GM19099 (cell line): Measurements from ENCODE around the gene INO80.

Experiments
- POLR2A ChIP-seq: IDR thresholded peaks from 3 replicates; pipeline ENCODE4 v1.6.1; 2011; ENCODE audit warnings: low read depth; ENCODE audit not compliant: insufficient read length; ENCODE audit errors: extremely low read depth

INO80 gene

DNA sequence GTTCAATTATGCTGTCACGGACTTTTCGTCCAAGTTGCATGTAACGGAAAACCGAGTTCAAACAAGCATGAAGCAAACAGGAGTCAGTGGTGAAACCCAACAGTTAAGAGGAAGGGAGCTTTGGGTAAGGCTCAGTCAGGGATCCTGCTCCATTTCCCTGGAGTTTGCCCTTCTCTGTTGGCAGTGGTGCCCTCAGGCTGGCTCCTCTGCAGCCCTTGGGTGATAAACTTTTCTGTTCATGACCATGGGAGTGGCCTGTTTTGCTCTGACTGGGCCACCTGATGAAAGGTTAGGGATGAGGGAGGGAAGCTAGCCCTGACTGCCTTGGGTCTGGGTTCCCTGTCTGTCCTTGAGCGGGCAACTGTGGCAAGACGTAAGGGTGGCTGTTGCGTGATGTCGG lies 146.7 kb downstream of the INO80 start:
- no peak for TF ChIP-seq POLR2A

DNA sequence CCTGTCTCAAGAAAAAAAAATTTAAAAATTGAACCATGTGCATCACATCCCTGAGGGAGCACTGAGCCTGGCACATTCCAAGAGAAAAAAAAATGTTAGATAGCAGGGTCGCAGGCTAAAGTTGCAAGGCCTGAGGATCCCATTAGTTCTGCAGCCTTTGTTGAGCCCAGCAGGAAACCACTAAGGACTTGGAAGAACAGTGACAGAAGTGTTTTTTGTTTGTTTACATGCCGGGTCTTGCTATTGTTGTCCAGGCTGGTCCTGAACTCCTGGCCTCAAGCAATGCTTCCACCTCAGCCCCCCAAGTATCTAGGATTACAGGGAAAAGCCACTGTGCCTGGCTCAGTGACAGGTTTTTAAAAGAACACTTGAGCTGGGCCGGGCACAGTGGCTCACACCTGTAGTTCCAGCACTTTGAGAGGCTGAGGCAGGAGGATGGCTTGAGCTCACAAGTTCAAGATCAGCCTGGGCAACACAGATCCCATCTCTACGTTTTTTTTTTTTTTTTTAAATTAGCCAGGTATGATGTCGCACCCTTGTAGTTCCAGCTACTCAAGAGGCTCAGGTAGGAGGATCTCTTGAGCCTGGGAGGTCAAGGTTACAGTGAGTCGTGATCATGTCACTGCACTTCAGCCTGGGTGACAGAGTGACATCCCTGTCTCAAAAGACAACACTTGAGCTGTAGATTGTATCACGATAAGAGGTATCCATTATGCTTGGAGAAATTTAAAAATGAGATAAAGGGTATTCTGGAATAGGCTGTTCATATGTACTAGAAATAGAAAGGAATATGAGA lies 147.6 kb downstream of the INO80 start:
- no peak for TF ChIP-seq POLR2A

DNA sequence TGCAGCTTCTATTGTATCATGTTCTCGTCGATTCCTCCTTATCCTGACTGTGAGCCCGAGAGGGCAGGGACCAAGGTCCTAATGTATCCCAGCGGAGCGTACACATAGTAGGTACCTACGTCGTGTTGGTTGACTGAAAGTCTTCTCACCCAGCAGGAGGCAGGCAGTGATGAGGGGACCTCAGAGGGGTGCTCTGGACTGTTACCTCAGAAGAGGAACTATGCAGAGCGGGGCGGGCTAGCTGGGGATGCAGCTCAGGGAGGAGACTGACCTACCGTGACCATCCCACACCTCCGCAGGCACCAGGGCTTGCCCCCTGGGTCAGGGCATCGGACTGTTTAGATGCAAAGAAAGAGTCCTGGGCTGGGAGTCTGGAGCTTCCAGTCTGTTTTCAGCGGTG lies 151.4 kb downstream of the INO80 start:
- TF ChIP-seq POLR2A = no peak

DNA sequence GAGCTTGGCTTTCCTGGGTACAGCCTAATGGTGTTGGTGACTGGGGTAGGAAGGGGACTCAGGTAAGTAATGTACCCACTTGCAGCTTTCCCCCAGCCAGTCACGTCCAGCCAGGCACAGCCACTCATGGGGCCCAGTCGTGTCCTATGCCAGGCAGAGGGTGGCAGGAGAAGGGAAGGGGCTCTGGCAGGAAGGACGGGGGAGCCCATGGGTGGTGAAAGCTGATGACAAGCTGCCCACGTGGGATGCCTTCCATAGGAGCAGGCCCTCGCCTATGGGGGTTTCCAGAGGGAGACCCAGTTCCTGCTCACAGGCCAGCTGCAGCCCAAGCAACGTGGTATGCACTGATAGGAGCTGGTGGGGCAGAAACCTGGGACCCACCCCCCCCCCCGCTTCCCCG lies 152.1 kb downstream of the INO80 start:
- no peak for TF ChIP-seq POLR2A

DNA sequence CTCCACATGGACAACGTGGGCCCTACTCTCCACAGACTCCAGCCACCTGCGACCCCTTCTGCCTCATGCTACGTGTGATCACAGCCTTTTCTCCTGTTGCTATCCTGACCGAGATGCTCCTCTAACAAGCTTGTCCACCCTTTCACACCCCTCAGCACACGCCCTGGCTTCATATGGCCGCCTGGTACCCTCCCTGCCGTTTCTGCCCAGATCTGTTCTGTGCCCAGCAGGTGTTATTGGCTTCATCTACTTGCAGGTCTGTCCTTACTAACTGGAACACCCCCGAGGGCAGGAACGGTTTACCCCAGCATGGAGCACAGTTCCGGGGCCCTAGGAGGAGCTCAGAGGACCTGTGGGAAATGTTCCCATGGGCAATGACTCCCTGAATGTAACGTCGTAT lies 152.9 kb downstream of the INO80 start:
- TF ChIP-seq POLR2A = no peak

DNA sequence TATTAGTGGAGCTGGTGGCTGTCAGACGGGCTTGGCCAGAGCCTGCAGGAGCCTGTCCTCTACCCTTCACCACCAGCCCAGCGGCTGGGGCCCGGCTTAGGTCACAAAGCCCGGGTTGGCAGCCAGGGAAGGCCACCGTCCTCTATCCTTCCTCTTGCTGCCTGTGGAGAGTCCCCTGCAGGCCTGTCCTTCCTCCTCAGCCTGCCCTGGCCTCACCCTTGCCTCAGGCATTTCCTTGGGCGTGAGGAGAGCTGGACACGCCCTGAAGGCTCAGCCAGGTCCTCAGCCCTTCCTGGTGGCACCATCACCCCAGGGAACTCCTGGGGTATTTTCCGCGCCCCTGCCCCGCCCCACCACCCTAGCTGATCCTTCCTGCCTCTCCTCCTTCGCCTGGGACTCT lies 155.2 kb downstream of the INO80 start:
- no peak for TF ChIP-seq POLR2A

DNA sequence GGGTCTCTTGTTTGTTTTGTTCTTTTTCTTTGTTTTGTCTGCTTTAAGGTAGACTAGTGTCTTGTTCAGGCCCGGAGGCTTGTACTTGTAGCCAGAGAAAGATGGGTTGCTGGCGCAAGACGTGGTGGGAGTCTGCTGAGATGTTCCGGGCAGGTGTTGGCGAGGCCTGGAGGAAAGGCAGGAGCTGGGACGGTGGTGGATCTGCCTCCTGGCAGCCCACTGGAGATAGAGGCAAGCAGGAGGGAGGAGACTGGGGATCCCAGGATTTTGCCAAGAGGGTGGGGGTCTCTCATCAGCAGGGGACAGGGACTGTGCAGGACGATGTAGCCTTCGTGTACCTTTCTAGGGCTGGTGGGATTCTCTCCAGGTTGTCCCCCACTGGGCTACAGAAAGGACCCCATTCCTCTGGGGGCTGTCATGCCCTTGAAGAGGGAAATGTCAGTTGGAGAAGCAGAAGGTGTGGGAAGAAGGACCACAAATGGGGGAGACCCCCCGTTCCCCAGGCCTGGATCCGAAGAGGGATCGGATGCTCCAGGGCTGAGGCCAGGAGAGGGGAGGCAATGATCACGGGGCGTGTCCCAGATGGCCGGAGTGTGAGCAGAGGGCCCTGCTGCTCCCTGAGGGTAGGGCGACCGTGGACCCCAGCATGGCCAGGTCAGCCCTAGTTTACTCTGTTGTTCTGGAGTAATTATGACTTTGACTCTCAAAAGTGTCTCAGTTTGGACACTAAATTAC lies 155.8 kb downstream of the INO80 start:
- no peak for TF ChIP-seq POLR2A

DNA sequence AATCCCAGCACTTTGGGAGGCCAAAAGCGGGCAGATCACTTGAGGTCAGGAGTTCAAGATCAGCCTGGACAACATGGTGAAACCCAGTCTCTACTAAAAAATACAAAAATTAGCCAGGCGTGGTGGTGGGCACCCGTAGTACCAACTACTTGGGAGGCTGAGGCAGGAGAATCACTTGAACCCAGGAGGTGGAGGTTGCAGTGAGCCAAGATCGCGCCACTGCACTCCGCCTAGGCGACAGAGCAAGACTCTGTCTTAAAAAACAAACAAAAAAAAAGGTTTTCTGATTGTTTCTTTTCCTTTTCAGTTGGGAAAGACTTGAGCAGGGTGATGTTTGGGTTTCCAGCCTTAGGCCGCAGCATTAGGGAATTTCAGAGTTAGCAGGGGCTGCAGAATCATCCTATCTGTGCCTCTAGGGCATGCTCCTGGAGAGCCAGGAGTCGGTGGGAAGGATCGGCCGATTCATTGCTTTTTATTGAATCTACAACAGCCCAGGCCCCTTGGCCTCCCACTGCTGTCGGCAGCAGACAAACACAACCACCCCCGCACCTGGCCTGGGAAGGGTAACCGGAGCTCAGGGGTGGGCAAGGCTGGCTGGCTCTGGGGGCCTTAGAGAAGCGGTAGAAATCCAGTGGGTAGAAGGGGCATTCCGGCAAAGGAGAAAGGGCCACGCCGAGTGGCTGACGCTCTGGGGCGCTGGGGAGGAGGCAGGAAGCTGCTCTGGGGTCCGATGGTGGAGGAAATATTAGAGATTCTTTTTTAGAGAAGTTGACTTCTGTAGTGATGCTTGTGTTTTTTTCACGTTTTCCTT lies 156.5 kb downstream of the INO80 start:
- no peak for TF ChIP-seq POLR2A

DNA sequence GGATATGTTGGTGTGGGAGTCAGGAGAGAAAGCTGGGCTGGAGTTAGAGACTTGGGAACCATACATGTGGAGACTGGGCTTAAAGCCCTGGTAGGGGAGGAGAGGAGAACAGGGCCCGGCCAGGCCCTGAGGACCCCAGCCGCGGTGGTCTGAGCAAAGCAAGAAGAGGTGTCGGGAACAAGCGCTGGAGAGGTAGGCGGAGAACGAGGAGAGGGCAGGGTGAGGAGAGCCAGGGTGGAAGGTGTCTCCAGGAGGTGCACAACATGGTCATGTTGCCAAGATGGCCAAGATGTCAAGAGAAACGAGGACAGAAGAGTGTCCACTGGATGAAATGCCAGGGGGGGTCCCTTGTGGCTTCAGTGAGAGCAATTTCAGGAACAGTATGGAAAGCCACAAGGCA lies 157.4 kb downstream of the INO80 start:
- no peak for TF ChIP-seq POLR2A

DNA sequence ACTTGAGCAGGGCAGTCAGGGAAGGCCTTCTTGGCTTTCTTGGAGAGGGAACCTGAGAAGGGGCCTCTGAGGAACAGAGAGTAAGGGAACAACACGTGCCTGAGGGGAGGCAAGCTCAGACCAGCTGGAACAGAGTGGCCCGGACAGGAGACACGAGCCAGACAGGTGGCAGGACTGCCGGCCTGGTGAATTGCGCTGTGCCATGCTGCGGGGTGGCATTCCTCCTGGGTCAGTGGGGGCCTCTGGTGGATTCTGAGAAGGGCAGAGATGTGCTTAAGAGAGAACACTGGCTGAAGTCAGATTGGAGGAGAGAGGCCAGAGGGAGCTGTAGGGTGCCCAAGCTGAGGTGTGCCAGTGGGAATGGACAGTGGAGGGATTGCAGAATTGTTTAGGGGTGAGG lies 157.9 kb downstream of the INO80 start:
- no peak for TF ChIP-seq POLR2A

DNA sequence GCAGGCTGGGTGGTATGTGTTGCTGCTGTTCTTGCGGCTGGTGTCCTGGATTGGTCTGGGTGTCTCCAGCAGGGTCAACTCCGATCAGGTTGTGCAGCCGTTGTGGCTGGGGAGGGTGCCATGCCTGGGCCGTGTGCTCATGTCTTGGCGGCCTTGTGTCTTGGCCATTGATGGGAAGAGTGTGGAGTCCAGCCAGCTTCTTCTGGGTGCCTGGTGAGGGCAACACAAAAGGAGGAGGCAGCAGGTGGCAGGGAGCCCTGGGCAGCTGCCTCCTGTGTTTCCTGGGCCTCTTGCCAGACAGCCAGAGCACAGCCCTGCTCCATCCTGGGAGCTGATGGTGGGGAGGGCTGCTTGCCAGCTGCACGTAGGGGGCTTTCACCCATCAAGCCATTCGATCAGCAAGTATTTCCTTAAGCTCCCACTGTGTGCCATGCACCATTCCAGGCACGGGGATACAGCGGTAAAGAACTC lies 158.5 kb downstream of the INO80 start:
- TF ChIP-seq POLR2A = no peak

DNA sequence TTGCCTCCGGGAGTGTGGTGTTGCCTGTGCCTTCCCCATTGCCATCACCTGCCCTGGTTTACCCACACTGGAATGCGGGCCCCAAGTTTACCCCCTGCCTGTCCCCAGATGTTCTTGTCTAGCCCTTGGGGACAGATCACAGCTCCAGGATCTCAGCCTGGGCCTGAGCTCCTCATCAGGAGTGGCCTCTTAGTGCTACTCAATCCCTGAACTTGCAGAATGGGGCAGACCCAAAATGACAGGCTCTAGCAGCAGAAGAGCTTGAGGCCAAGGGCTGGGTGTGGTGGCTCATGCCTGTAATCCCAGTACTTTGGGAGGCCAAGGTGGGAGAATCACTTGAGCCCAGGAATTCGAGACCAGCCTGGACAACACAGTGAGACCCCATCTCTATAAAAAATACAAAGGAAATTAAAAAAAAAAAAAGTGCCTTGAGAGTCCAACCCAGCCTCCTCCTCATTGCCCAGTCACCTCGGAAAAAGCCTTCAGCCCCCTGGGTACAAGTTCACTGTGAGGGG lies 159.0 kb downstream of the INO80 start:
- TF ChIP-seq POLR2A = no peak

DNA sequence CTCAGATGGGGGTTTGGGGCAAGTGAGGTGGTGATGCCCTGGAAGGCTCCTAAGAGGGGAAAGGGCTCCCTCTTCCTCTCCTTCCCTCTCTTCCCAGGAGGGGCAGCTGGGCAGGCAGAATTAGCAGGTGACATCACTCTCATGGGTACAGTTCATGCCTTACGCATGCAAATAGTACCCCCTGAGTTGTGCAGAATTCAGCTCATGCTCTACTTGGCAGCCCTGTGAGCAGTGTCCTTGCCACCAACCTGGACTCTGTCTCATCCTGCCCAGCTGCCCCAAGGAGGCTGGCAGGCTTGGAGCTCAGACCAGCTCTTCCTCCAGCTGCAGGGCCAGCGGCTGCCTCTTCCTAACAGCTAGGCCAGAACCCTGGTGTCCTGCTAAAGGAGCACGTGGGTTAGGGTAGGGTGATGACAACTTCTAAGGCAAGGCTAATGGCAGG lies 159.5 kb downstream of the INO80 start:
- no peak for TF ChIP-seq POLR2A

DNA sequence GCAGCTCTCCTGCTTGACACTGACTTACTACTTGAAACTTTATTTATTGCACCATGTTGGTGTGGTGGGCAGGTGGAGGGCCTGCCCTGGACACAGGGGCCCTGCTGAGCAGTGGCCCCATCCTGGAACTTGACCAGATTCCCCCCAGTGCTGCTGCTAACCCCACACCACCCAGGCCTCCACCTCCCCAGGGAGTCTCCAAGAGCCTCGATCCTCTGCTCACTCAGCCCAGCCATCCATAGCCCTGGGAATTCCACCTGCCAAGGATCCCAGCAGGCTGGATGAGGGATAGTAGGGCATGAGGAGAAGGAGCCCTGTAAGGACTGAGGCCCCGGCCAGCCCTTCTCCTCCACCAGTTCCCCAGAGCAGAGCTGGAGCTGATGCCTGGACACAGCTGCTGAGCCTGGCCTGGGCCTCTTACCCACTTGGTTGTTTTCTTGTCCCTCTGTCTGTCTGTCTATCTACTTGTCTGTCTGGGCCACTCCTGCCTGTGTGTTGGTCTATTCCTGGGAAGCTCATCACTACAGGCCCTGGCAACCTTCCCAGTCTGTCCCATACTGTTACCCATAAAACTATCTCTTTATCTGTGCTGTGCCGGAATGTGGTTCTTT lies 160.0 kb downstream of the INO80 start:
- TF ChIP-seq POLR2A = no peak
